ENCODE results near the gene PURA.

PURA gene

GRCh38 chr5:140113699-140114263 is at the start of gene PURA:
PURA (plus strand) TSS chr5:140114109; CDS start chr5:140114182, 73 bp downstream.
- DNase-seq: peak; percentile 85

GRCh38 chr5:140072812-140073211 is 41.1 kb upstream of the PURA start:
- DNase-seq: no peak

DNA sequence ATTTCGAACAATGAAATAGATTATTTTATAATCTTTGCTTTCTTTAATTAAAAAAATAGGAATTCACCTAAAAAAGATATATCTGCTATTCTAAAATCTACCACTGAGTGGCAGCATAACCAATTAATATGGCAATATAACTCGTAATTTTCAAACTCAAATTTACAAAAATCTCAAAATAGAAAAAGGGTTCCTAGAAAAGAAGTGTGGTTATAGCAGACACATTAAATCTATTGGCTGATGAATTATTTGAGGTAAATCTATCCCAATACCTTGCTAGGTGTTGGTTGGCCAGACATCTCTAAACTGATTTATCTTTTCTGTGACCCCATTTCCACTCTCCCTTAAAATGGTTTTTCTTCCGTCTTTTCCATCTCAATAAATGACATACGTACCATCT is 40.6 kb upstream of the PURA start:
- DNase-seq: no peak

- DNase-seq: no peak
Observed at GRCh38 chr5:140075371-140075770, 38.5 kb upstream of the PURA start.

DNA sequence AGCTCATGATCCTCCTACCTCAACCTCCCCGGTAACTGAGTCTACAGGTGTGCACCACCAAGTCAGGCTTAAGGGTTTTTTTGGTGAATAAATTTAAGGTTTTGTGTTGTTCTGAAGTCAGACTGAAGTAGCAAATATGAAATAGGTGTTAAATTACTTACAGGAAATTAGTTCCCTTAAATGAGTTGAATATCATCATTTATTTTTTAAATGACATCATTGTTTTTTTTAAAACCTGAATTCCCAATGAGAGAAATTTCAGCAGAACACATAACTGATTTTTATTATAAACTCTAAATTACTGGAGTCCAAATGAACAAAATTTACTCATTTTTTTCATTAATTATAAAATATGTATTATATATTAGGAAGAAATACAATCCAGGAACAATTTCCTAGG is 37.8 kb upstream of the PURA start:
- DNase-seq: no peak

GRCh38 chr5:140076788-140077187 is 37.1 kb upstream of the PURA start:
- no peak for DNase-seq

DNA sequence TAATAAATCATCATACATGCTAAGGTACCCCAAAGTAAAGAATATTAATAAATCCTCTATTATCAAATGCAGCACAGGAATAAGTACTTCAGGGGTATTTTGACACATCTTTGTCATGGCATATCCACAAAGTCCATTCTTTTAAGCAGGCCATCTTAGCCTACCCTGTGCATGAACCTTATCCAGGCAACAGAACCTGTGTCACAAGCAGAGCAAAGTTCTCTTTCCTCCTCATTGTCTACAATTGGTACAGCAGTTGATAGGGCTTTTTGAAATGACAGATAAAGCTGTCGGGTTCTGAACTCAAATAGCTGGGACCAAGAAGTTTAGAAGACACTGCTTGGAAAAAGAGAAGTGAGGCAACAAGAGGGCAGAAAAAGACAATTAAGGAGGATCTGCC is 30.8 kb upstream of the PURA start:
- DNase-seq: no peak

DNA sequence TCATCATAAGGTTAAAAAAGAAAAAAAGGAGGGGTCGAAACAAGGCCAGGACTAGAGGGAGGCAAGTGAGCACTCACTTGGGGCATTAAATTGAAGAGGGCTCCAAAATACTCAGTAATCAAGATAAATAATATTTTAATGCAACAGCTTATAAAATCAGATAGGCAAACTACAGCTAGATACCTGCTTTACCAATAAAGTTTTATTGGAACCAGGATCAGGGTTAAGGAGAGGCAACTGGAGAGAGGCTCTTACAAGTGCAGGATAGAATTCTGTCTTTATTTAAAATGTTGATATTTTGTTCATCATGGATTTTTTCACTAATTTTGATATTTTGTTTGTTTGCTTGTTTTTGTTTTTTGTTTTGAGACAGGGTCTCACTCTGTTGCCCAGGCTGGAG is 30.3 kb upstream of the PURA start:
- DNase-seq: no peak

GRCh38 chr5:140084541-140084940 is 29.4 kb upstream of the PURA start:
- no peak for DNase-seq

DNA sequence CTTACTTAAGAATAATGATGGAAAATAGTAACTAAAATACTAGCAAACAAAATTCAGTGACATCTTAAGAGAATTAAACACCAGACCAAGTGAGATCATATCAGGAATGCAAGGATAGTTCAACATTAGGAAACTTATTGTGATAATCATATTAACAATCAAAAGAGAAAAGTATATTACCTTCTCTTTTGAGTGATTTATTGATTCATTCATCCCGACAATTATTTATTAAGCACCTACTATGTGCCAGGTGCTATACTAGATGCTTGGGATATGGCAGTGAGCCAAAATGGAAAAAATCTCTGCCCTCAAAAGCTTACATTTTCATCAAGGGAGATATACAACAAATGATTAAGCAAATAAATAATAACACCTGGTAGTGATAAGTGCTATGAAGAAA is 23.7 kb upstream of the PURA start:
- no peak for DNase-seq

GRCh38 chr5:140093179-140093578 is 20.7 kb upstream of the PURA start:
- no peak for DNase-seq

- DNase-seq: no peak
Observed at GRCh38 chr5:140093866-140094265, 20.0 kb upstream of the PURA start.

GRCh38 chr5:140094889-140095288 is 19.0 kb upstream of the PURA start:
- no peak for DNase-seq

GRCh38 chr5:140101179-140101578 is 12.7 kb upstream of the PURA start:
- DNase-seq: no peak

- DNase-seq: no peak
Observed at GRCh38 chr5:140103154-140103553, 10.8 kb upstream of the PURA start.

DNA sequence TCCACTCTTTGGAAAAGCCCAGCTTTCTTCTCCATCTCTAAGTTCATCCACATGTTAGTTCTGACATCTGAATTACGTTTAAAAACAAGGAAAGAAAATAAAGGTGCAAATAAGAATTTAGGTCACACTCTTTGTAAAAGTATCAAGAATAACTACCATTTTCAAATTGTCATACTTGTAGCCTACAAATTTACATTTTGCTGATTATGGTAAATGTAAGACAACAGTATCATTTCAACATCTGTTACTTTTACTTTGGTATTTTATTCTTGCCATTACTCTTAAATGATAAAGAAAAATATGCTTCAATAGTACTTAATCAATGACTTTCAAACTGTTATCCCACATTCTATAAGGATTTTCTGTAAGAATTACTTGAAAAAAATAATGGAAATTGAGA is 9.8 kb upstream of the PURA start:
- DNase-seq: no peak

- DNase-seq: no peak
Observed at GRCh38 chr5:140106101-140106500, 7.8 kb upstream of the PURA start.

- DNase-seq: no peak
Observed at GRCh38 chr5:140106805-140107311, 7.1 kb upstream of the PURA start.

GRCh38 chr5:140107312-140108092 is 6.4 kb upstream of the PURA start:
- peak; percentile 81 for DNase-seq

- peak; percentile 20 for DNase-seq
Observed at GRCh38 chr5:140108093-140109017, 5.6 kb upstream of the PURA start.

DNA sequence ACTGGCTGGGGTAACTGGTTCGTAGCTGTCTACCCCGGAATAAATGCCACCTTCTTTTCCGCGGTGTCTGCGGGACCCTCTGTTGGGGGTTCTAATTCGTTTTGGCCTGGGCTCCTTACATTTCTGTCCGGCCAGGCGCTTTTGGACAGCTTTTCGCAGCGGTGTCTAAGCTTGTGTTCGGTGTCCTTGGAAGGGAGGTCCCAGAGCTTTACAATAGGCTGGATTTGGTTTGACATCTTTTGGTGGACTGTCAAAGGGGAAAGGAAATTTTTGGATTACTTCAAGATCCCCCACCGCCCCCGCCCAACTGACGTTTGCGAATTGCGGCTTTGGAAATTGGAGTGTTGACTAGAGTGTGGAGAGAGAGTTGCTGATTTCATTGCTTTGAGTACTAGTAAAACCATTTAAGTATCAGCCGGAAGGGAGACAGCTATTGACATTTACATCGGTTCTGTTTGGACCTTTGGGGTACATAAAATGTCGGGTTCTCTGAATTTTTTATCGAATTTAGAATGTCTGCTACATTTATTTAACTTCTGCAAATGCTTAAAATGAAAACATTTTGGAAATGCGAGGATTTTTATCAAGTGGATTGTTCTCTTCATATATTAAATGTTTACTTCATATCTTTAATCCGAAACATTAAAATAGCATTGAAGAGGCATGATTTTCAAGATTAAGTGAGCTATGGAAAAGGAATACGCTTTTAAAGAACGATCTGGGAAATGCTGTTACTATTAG is 4.7 kb upstream of the PURA start:
- no peak for DNase-seq

- DNase-seq: no peak
Observed at GRCh38 chr5:140109759-140110645, 3.9 kb upstream of the PURA start.
